HFFc6 (cell line): ENCODE measurements around the gene ADSS1. TPM values are rescaled to one million over a fixed set of nuclear protein-coding genes. Genes with fewer than 3 reads are reported as not detected.

ENCODE experiments used
- DNase-seq: peaks from one replicate; pipeline ENCODE4 v3.0.0-alpha.2; 2018
- H3K27ac Mint-ChIP-seq: 2 replicates; pipeline ENCODE4 v1.8.0; 2020; ENCODE audit warnings: mild to moderate bottlenecking, mixed read lengths
- H3K27me3 Mint-ChIP-seq: 2 replicates; pipeline ENCODE4 v1.8.0; 2021; ENCODE audit warnings: mild to moderate bottlenecking, moderate library complexity, mixed read lengths; ENCODE audit not compliant: insufficient read depth
- H3K36me3 Mint-ChIP-seq: 2 replicates; pipeline ENCODE4 v1.8.0; 2021; ENCODE audit warnings: low read depth, mixed read lengths
- H3K4me1 Mint-ChIP-seq: 2 replicates; pipeline ENCODE4 v1.8.0; 2020; ENCODE audit warnings: low read depth, mixed read lengths
- H3K4me3 Mint-ChIP-seq: 2 replicates; pipeline ENCODE4 v1.8.0; 2020; ENCODE audit warnings: mild to moderate bottlenecking, moderate library complexity, mixed read lengths
- H3K9me3 Mint-ChIP-seq: 2 replicates; pipeline ENCODE4 v1.8.0; 2020; ENCODE audit warnings: mild to moderate bottlenecking, mixed read lengths
- CTCF ChIP-seq: fragments of 200-600 bp; sonication (generic); IDR thresholded peaks from 2 replicates; pipeline ENCODE4 v1.5.0; 2021; ENCODE audit warnings: antibody characterized with exemption, mild to moderate bottlenecking
- total RNA-seq, 6 experiments: library from RNA; stranded (reverse); fragmentation: NEBNext Ultra II Directional; extraction: Animal tissue kit (Norgen Biotek cat#: 25700); gene quantifications; 2 replicates in 1 of 6; 3 replicates in 5 of 6; pipeline ENCODE4 v1.2.3, GENCODE V29; 2021

The ADSS1 gene
- total RNA-seq, 6 experiments from 2014 or later: 2.7 to 3.7 (median 3.3) TPM

GRCh38 chr14:104777808-104778249 lies 53.8 kb downstream of the ADSS1 start:
- DNase-seq: no peak
- no peaks in the 10 kb centered on the region for H3K4me1 Mint-ChIP-seq
- no peak overlapping the region for H3K27ac Mint-ChIP-seq
- no peak overlapping the region for H3K4me3 Mint-ChIP-seq
- H3K27me3 Mint-ChIP-seq: peaks cover 6% of the 10 kb centered on the region
- TF ChIP-seq CTCF: no peak; the same call in 1 of the 2 replicates
- no peaks in the 10 kb centered on the region for H3K9me3 Mint-ChIP-seq
- H3K36me3 Mint-ChIP-seq: no peaks in the 10 kb centered on the region

- Mint-ChIP-seq H3K27me3 (peaks cover 5% of the 10 kb centered on the region), H3K9me3 (no peaks in the 10 kb centered on the region), H3K4me1 (no peaks in the 10 kb centered on the region), H3K4me3 (no peak overlapping the region), H3K36me3 (no peaks in the 10 kb centered on the region), H3K27ac (no peak overlapping the region)
- TF ChIP-seq CTCF: no peak
- DNase-seq: no peak
Measured at GRCh38 chr14:104778694-104779331, 54.8 kb downstream of the ADSS1 start.

GRCh38 chr14:104779776-104780512 lies 55.9 kb downstream of the ADSS1 start:
- no peak for DNase-seq
- no peaks in the 10 kb centered on the region for H3K36me3 Mint-ChIP-seq
- peaks cover 2% of the 10 kb centered on the region; the same call in 1 of the 2 replicates for H3K27me3 Mint-ChIP-seq
- H3K9me3 Mint-ChIP-seq: no peaks in the 10 kb centered on the region
- H3K27ac Mint-ChIP-seq: no peak overlapping the region
- H3K4me1 Mint-ChIP-seq: no peaks in the 10 kb centered on the region
- TF ChIP-seq CTCF: no peak
- H3K4me3 Mint-ChIP-seq: no peak overlapping the region

- H3K4me3 Mint-ChIP-seq: no peak overlapping the region
- H3K27ac Mint-ChIP-seq: no peak overlapping the region
- H3K27me3 Mint-ChIP-seq: peaks cover 2% of the 10 kb centered on the region; the same call in 1 of the 2 replicates
- H3K4me1 Mint-ChIP-seq: no peaks in the 10 kb centered on the region
- no peak for DNase-seq
- TF ChIP-seq CTCF: no peak
- no peaks in the 10 kb centered on the region for H3K36me3 Mint-ChIP-seq
- no peaks in the 10 kb centered on the region for H3K9me3 Mint-ChIP-seq
Measured at GRCh38 chr14:104780513-104781030, 56.5 kb downstream of the ADSS1 start.

GRCh38 chr14:104781271-104782077 lies 57.4 kb downstream of the ADSS1 start:
- no peaks in the 10 kb centered on the region for H3K4me1 Mint-ChIP-seq
- H3K9me3 Mint-ChIP-seq: no peaks in the 10 kb centered on the region
- peaks cover under 1% of the 10 kb centered on the region; the same call in 1 of the 2 replicates for H3K27me3 Mint-ChIP-seq
- DNase-seq: no peak
- no peak overlapping the region for H3K4me3 Mint-ChIP-seq
- H3K36me3 Mint-ChIP-seq: no peaks in the 10 kb centered on the region
- TF ChIP-seq CTCF: no peak
- no peak overlapping the region for H3K27ac Mint-ChIP-seq
